Measurements from ENCODE around the gene CYP24A1. TPM values are rescaled to one million over a fixed set of nuclear protein-coding genes. Genes with fewer than 3 reads are reported as not detected.

CYP24A1 gene
- total RNA-seq, 1 donor from 2014 or later, result 0.04 TPM

GRCh38 chr20:54106162-54106561, 67.6 kb downstream of the CYP24A1 start:
- Histone ChIP-seq H3K27me3 (ENCODE audit: control insufficient read depth, insufficient read depth, low read length) (no peaks in the 10 kb centered on the region), H3K4me3 (ENCODE audit: low read depth, low read length) (no peak overlapping the region), H3K36me3 (ENCODE audit: control insufficient read depth, insufficient read depth, low read length) (no peaks in the 10 kb centered on the region)
- no peak for TF ChIP-seq CTCF (IDR thresholded peaks at IDR 0.05; ENCODE audit: insufficient read depth, low read length, poor library complexity, severe bottlenecking)
- no peak for DNase-seq (ENCODE audit: low read depth)

- no peak overlapping the region for H3K4me3 ChIP-seq (ENCODE audit: low read depth, low read length)
- H3K36me3 ChIP-seq (ENCODE audit: control insufficient read depth, insufficient read depth, low read length), result no peaks in the 10 kb centered on the region
- no peak for DNase-seq (ENCODE audit: low read depth)
- H3K27me3 ChIP-seq (ENCODE audit: control insufficient read depth, insufficient read depth, low read length), result no peaks in the 10 kb centered on the region
- TF ChIP-seq CTCF (IDR thresholded peaks at IDR 0.05; ENCODE audit: insufficient read depth, low read length, poor library complexity, severe bottlenecking), result no peak
Observed at GRCh38 chr20:54105653-54106052, 68.1 kb downstream of the CYP24A1 start.

DNA sequence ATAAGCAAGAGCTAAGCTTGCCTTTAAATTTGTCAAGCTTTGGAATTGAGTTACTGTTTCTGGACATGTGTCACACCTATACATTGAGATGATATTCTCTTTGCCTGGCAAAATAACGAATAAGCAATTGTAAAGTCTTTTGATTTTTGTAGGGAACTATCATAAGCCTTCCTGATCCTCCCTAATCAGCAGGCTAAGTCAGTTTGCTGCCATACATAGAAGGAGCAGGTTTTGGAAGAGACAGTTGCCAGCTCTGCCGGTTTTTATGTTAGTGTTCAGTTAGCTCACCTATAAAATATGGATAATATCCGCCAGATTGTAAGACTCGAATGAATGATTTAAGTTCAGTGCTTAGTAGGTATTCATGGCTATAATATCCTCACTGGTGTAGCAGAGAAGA, 69.0 kb downstream of the CYP24A1 start:
- no peak for TF ChIP-seq CTCF (IDR thresholded peaks at IDR 0.05; ENCODE audit: insufficient read depth, low read length, poor library complexity, severe bottlenecking)
- Histone ChIP-seq H3K4me3 (ENCODE audit: low read depth, low read length) (no peak overlapping the region), H3K36me3 (ENCODE audit: control insufficient read depth, insufficient read depth, low read length) (no peaks in the 10 kb centered on the region), H3K27me3 (ENCODE audit: control insufficient read depth, insufficient read depth, low read length) (no peaks in the 10 kb centered on the region)
- DNase-seq (ENCODE audit: low read depth), result no peak

DNA sequence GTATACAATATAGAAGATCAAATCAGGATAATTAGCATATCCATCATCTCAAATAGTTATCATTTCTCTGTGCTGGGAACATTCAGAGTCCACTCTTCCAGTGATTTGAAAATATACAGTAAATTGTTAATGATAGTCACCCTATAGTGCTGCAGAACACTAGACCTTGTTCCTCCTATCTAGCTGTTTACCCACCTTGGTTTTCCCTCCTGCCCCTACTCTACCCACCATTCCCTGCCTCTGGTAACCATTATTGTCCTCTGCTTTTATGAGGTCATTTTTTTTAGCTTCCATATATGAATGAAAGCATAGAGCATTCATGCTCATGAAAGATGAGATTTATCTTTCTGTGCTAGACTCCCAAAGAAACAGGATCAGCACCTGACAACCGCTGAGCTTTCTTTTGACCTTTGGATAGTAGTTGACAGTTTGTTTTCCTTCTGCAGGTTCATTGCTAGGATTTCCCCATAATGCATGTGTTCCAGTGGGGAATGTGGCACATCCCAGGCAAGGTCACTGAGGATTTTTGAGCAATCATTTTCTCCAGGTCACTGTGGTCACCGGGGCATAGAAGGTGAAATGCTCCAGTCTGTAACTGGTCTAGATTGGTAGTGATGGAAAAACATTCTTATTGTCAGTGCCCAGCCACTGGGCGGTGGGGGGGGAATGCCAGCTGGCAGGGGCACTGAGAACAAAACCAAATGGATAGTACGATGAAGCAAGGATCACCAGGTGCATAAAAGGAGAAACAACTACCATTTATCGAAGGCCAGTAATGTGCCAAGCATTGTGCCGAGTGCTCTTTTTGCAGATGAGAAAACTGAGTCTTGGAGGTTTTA, 69.8 kb downstream of the CYP24A1 start:
- Histone ChIP-seq H3K27me3 (ENCODE audit: control insufficient read depth, insufficient read depth, low read length) (no peaks in the 10 kb centered on the region), H3K36me3 (ENCODE audit: control insufficient read depth, insufficient read depth, low read length) (no peaks in the 10 kb centered on the region), H3K4me3 (ENCODE audit: low read depth, low read length) (no peak overlapping the region)
- no peak for DNase-seq (ENCODE audit: low read depth)
- no peak for TF ChIP-seq CTCF (IDR thresholded peaks at IDR 0.05; ENCODE audit: insufficient read depth, low read length, poor library complexity, severe bottlenecking)

Other genes with a start within 250 kb of the CYP24A1 start
- 0.04 TPM in 1 of 2 replicates, not detected in the other for gene BCAS1, start 103.4 kb downstream of the CYP24A1 start, total RNA-seq
- gene PFDN4, start 34.1 kb upstream of the CYP24A1 start, total RNA-seq, result 126 and 143 TPM in 2 replicates

Measured in kidney epithelial cell (primary cell).